ENCODE measurements around the gene FARP1.

Gene FARP1

DNA sequence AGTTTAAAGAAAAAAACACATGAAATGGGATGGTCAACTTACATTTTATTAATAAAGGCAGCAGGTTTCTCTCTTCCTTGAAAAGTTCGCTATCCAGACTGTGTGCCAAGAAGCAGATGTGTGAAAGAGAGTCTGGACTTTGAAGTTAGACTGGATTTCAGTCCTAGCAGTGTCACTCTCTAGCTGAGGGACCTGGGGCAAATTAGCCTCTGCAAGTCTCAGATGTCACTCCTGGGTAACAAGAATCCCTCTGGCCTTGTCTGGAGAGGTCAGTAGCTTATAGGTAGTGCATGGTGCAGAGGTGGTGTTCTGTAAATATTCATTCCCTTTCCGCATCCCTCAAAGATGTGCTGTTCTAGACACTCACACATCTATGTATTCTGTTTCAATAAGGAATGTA is 221.8 kb downstream of the FARP1 start:
- no peaks in the 10 kb centered on the region for H3K79me2 ChIP-seq (ENCODE audit: insufficient read depth, low read length)
- no peak overlapping the region for H3K27ac ChIP-seq (ENCODE audit: low read depth, low read length)
- H3K9ac ChIP-seq (ENCODE audit: low read length): no peak overlapping the region
- H4K20me1 ChIP-seq (ENCODE audit: low read depth, low read length): no peaks in the 10 kb centered on the region
- no peaks in the 10 kb centered on the region for H3K9me2 ChIP-seq (replicated peaks; ENCODE audit: insufficient read depth, low read length)
- H3F3A ChIP-seq (ENCODE audit: insufficient read depth): no peaks in the 10 kb centered on the region
- H3K4me2 ChIP-seq (ENCODE audit: low read depth, low read length, poor library complexity, severe bottlenecking): no peak overlapping the region
- H2AFZ ChIP-seq (ENCODE audit: low read depth, low read length, severe bottlenecking): no peak overlapping the region
- no peak overlapping the region for H3K4me3 ChIP-seq (ENCODE audit: insufficient read depth, low read length, poor library complexity, severe bottlenecking)
- no peaks in the 10 kb centered on the region for H3K36me3 ChIP-seq (ENCODE audit: low read length)
- H3K9me3 ChIP-seq (ENCODE audit: insufficient read depth, low read length): no peaks in the 10 kb centered on the region
- H3K27me3 ChIP-seq (ENCODE audit: low read length): no peaks in the 10 kb centered on the region
- TF ChIP-seq, protein P1, sequence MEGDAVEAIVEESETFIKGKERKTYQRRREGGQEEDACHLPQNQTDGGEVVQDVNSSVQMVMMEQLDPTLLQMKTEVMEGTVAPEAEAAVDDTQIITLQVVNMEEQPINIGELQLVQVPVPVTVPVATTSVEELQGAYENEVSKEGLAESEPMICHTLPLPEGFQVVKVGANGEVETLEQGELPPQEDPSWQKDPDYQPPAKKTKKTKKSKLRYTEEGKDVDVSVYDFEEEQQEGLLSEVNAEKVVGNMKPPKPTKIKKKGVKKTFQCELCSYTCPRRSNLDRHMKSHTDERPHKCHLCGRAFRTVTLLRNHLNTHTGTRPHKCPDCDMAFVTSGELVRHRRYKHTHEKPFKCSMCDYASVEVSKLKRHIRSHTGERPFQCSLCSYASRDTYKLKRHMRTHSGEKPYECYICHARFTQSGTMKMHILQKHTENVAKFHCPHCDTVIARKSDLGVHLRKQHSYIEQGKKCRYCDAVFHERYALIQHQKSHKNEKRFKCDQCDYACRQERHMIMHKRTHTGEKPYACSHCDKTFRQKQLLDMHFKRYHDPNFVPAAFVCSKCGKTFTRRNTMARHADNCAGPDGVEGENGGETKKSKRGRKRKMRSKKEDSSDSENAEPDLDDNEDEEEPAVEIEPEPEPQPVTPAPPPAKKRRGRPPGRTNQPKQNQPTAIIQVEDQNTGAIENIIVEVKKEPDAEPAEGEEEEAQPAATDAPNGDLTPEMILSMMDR (IDR thresholded peaks at IDR 0.05; ENCODE audit: insufficient read depth, low read length, poor library complexity, severe bottlenecking): no peak
- TF ChIP-seq EZH2phosphoT487 (conservative IDR thresholded peaks at IDR 0.05; ENCODE audit: low read length): no peak

DNA sequence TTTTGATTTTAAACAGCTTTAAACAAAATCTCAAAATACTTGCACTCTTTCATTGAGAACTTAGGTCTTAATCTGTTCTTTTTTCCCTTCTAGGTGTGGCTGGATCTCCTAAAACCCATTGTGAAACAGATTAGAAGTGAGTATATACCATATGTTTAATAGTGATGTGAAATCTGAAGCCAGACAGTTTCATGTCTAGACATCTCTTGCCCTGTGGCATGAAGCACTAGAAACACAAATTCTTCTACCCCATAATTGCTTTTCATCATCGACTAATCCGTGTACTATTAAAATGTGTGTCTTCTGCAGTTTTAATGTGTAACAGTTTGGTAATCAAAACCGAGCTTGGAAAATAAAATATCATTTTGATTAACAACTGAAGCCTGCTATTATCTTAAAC is 222.4 kb downstream of the FARP1 start:
- no peak overlapping the region for H2AFZ ChIP-seq (ENCODE audit: low read depth, low read length, severe bottlenecking)
- no peaks in the 10 kb centered on the region for H4K20me1 ChIP-seq (ENCODE audit: low read depth, low read length)
- H3K9me3 ChIP-seq (ENCODE audit: insufficient read depth, low read length): no peaks in the 10 kb centered on the region
- no peaks in the 10 kb centered on the region for H3F3A ChIP-seq (ENCODE audit: insufficient read depth)
- H3K36me3 ChIP-seq (ENCODE audit: low read length): no peaks in the 10 kb centered on the region
- no peak overlapping the region for H3K9ac ChIP-seq (ENCODE audit: low read length)
- no peak overlapping the region for H3K27ac ChIP-seq (ENCODE audit: low read depth, low read length)
- TF ChIP-seq, protein P1 (IDR thresholded peaks at IDR 0.05; ENCODE audit: insufficient read depth, low read length, poor library complexity, severe bottlenecking): no peak
- TF ChIP-seq EZH2phosphoT487 (conservative IDR thresholded peaks at IDR 0.05; ENCODE audit: low read length): no peak
- H3K4me2 ChIP-seq (ENCODE audit: low read depth, low read length, poor library complexity, severe bottlenecking): no peak overlapping the region
- H3K27me3 ChIP-seq (ENCODE audit: low read length): no peaks in the 10 kb centered on the region
- no peaks in the 10 kb centered on the region for H3K9me2 ChIP-seq (replicated peaks; ENCODE audit: insufficient read depth, low read length)
- H3K4me3 ChIP-seq (ENCODE audit: insufficient read depth, low read length, poor library complexity, severe bottlenecking): no peak overlapping the region
- H3K79me2 ChIP-seq (ENCODE audit: insufficient read depth, low read length): no peaks in the 10 kb centered on the region

DNA sequence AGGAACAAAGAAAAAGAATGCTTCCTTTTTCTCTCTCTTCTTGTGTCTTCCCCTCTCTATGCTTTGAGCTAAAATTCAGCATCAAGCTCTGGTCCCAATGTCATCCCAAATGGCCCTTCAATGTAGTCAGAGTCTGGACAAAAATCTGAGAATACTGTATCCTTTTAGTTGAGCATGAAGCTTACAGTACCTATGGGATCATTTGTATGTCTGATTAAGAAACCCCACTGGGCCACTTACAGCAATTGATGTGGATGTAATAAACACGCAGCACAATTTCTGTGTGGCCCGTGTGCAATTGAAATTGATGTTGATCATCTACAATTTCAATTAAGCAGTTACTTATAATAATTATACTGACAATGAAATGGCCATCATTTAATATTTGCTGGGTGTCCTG is 223.1 kb downstream of the FARP1 start:
- no peaks in the 10 kb centered on the region for H3K27me3 ChIP-seq (ENCODE audit: low read length)
- no peak overlapping the region for H2AFZ ChIP-seq (ENCODE audit: low read depth, low read length, severe bottlenecking)
- H3F3A ChIP-seq (ENCODE audit: insufficient read depth): no peaks in the 10 kb centered on the region
- no peaks in the 10 kb centered on the region for H3K9me2 ChIP-seq (replicated peaks; ENCODE audit: insufficient read depth, low read length)
- H3K9ac ChIP-seq (ENCODE audit: low read length): no peak overlapping the region
- TF ChIP-seq EZH2phosphoT487 (conservative IDR thresholded peaks at IDR 0.05; ENCODE audit: low read length): no peak
- TF ChIP-seq, protein P1 (IDR thresholded peaks at IDR 0.05; ENCODE audit: insufficient read depth, low read length, poor library complexity, severe bottlenecking): no peak
- no peak overlapping the region for H3K4me3 ChIP-seq (ENCODE audit: insufficient read depth, low read length, poor library complexity, severe bottlenecking)
- no peak overlapping the region for H3K4me2 ChIP-seq (ENCODE audit: low read depth, low read length, poor library complexity, severe bottlenecking)
- no peak overlapping the region for H3K27ac ChIP-seq (ENCODE audit: low read depth, low read length)
- H3K79me2 ChIP-seq (ENCODE audit: insufficient read depth, low read length): no peaks in the 10 kb centered on the region
- no peaks in the 10 kb centered on the region for H3K36me3 ChIP-seq (ENCODE audit: low read length)
- H3K9me3 ChIP-seq (ENCODE audit: insufficient read depth, low read length): no peaks in the 10 kb centered on the region
- no peaks in the 10 kb centered on the region for H4K20me1 ChIP-seq (ENCODE audit: low read depth, low read length)

Measured in SU-DHL-6 (cell line).